ENCODE data around the gene DCBLD2.

DNA sequence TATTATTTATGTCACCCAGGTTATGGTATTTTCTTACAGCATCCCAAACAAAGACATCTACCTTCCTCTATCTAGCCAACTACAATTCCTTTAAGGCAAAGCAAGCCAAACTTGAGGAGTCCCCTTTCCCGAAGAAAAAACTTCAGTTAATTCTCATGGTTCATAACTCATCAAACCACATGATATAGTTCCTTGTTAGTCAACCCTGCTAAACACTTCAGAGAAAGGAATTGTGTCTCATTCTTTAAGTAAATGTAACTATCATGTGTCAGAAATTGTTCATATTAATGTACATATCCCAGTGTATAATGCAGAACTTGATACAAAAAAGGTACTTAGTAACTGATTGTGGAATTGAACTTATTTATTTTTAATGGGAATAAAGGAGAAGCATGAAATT is 93.9 kb downstream of the DCBLD2 start:
- no peak for TF ChIP-seq JUN (IDR thresholded peaks at IDR 0.05; ENCODE audit: borderline replicate concordance, insufficient read depth, insufficient read length, low read depth)
- TF ChIP-seq, protein P1, sequence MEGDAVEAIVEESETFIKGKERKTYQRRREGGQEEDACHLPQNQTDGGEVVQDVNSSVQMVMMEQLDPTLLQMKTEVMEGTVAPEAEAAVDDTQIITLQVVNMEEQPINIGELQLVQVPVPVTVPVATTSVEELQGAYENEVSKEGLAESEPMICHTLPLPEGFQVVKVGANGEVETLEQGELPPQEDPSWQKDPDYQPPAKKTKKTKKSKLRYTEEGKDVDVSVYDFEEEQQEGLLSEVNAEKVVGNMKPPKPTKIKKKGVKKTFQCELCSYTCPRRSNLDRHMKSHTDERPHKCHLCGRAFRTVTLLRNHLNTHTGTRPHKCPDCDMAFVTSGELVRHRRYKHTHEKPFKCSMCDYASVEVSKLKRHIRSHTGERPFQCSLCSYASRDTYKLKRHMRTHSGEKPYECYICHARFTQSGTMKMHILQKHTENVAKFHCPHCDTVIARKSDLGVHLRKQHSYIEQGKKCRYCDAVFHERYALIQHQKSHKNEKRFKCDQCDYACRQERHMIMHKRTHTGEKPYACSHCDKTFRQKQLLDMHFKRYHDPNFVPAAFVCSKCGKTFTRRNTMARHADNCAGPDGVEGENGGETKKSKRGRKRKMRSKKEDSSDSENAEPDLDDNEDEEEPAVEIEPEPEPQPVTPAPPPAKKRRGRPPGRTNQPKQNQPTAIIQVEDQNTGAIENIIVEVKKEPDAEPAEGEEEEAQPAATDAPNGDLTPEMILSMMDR (IDR thresholded peaks at IDR 0.05; ENCODE audit: extremely low read depth in 1 of 2, insufficient read depth in 1 of 2, low read depth in 1 of 2, low read length in 2 of 2), result no peak
- no peak for TF ChIP-seq POLR2A (IDR thresholded peaks at IDR 0.05; ENCODE audit: low read depth, low read length)
- no peak for TF ChIP-seq EZH2 (IDR thresholded peaks at IDR 0.05; ENCODE audit: borderline replicate concordance, low read depth, low read length, severe bottlenecking)
- no peak for TF ChIP-seq FOS (IDR thresholded peaks at IDR 0.05; ENCODE audit: borderline replicate concordance, insufficient read depth, low read length)
- TF ChIP-seq, protein P2, sequence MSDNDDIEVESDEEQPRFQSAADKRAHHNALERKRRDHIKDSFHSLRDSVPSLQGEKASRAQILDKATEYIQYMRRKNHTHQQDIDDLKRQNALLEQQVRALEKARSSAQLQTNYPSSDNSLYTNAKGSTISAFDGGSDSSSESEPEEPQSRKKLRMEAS (IDR thresholded peaks at IDR 0.05; ENCODE audit: insufficient read depth, insufficient read length), result no peak
